H9 (cell line): ENCODE measurements around the gene TBC1D24. TPM values are rescaled to one million over a fixed set of nuclear protein-coding genes. Genes with fewer than 3 reads are reported as not detected.
A peak's percentile ranks its signal among the peaks of the same experiment; 100 is the strongest.

Experiments
- DNase-seq: peaks from one replicate; pipeline ENCODE4 v3.0.0-alpha.2; 2017
- H2AFZ ChIP-seq: one replicate; pipeline ENCODE4 v1.6.1; 2013; ENCODE audit warnings: mild to moderate bottlenecking, low read length, control low read depth, moderate library complexity
- H2AK5ac ChIP-seq: 2 replicates; pipeline ENCODE4 v1.6.1; 2013; ENCODE audit warnings: low read length, control low read depth, mixed read lengths; ENCODE audit not compliant: insufficient read length
- H2BK120ac ChIP-seq: one replicate; pipeline ENCODE4 v1.6.1; 2013; ENCODE audit warnings: low read depth, mild to moderate bottlenecking, low read length, control low read depth, inconsistent platforms; ENCODE audit not compliant: poor library complexity, severe bottlenecking
- H2BK12ac ChIP-seq: 2 replicates; pipeline ENCODE4 v1.6.1; 2013; ENCODE audit warnings: low read length, control low read depth, mixed read lengths, low read depth; ENCODE audit not compliant: insufficient read length
- H2BK15ac ChIP-seq: 2 replicates; pipeline ENCODE4 v1.6.1; 2013; ENCODE audit warnings: low read depth, low read length, control low read depth
- H2BK20ac ChIP-seq: one replicate; pipeline ENCODE4 v1.6.1; 2013; ENCODE audit warnings: low read depth, mild to moderate bottlenecking, low read length, control low read depth, inconsistent platforms; ENCODE audit not compliant: poor library complexity, severe bottlenecking
- H2BK5ac ChIP-seq: 2 replicates; pipeline ENCODE4 v1.6.1; 2013; ENCODE audit warnings: low read length, control low read depth, mixed read lengths; ENCODE audit not compliant: insufficient read length
- H3K14ac ChIP-seq: 2 replicates; pipeline ENCODE4 v1.6.1; 2013; ENCODE audit warnings: low read length, control low read depth; ENCODE audit not compliant: insufficient read depth
- H3K18ac ChIP-seq: 2 replicates; pipeline ENCODE4 v1.6.1; 2013; ENCODE audit warnings: low read depth, mild to moderate bottlenecking, mixed read lengths, low read length, control low read depth; ENCODE audit not compliant: insufficient read length
- H3K23ac ChIP-seq: 2 replicates; pipeline ENCODE4 v1.6.1; 2013; ENCODE audit warnings: low read length, control low read depth, mixed read lengths, low read depth; ENCODE audit not compliant: insufficient read length
- H3K23me2 ChIP-seq: 2 replicates; pipeline ENCODE4 v1.6.1; 2013; ENCODE audit warnings: low read depth, mild to moderate bottlenecking, mixed read lengths, low read length, control low read depth; ENCODE audit not compliant: insufficient read length, poor library complexity, severe bottlenecking
- H3K27ac ChIP-seq: 2 replicates; pipeline ENCODE4 v1.5.1; 2013; ENCODE audit warnings: low read length, control low read depth, mixed read lengths, low read depth; ENCODE audit not compliant: insufficient read length
- H3K27me3 ChIP-seq: 2 replicates; pipeline ENCODE4 v1.6.1; 2013; ENCODE audit warnings: low read length, control low read depth, inconsistent platforms; ENCODE audit not compliant: insufficient read depth
- H3K4ac ChIP-seq: 2 replicates; pipeline ENCODE4 v1.6.1; 2013; ENCODE audit warnings: low read depth, mild to moderate bottlenecking, control low read depth, inconsistent platforms, low read length, moderate library complexity
- H3K4me1 ChIP-seq: 2 replicates; pipeline ENCODE4 v1.6.1; 2013; ENCODE audit warnings: low read length, control low read depth, inconsistent platforms; ENCODE audit not compliant: insufficient read depth
- H3K4me2 ChIP-seq: 2 replicates; pipeline ENCODE4 v1.6.1; 2013; ENCODE audit warnings: low read length, control low read depth, mixed read lengths; ENCODE audit not compliant: insufficient read length, insufficient read depth
- H3K56ac ChIP-seq: 2 replicates; pipeline ENCODE4 v1.6.1; 2013; ENCODE audit warnings: low read depth, mild to moderate bottlenecking, mixed read lengths, low read length, control low read depth; ENCODE audit not compliant: insufficient read length
- H3K79me1 ChIP-seq: 2 replicates; pipeline ENCODE4 v1.6.1; 2013; ENCODE audit warnings: low read depth, mild to moderate bottlenecking, moderate library complexity, low read length, control low read depth, inconsistent platforms; ENCODE audit not compliant: insufficient read depth, poor library complexity, severe bottlenecking
- H3K79me2 ChIP-seq: 2 replicates; pipeline ENCODE4 v1.6.1; 2013; ENCODE audit warnings: low read length, control low read depth, inconsistent platforms; ENCODE audit not compliant: insufficient read depth
- H3K9ac ChIP-seq: 2 replicates; pipeline ENCODE4 v1.6.1; 2013; ENCODE audit warnings: low read length, control low read depth, mixed read lengths; ENCODE audit not compliant: insufficient read length; ENCODE audit errors: extremely low read depth
- H3K9me3 ChIP-seq: one replicate; pipeline ENCODE4 v1.6.1; 2013; ENCODE audit warnings: low read depth, low read length, inconsistent platforms; ENCODE audit not compliant: control insufficient read depth
- H3T11ph ChIP-seq: one replicate; pipeline ENCODE4 v1.6.1; 2013; ENCODE audit warnings: mild to moderate bottlenecking, low read length, control low read depth, inconsistent platforms
- H4K20me1 ChIP-seq: one replicate; pipeline ENCODE4 v1.6.1; 2013; ENCODE audit not compliant: control insufficient read depth, insufficient read length, insufficient read depth
- H4K5ac ChIP-seq: 2 replicates; pipeline ENCODE4 v1.6.1; 2013; ENCODE audit warnings: low read depth, mild to moderate bottlenecking, mixed read lengths, low read length, control low read depth; ENCODE audit not compliant: insufficient read length
- H4K8ac ChIP-seq: replicated peaks from 2 replicates; pipeline ENCODE4 v1.6.1; 2013; ENCODE audit warnings: low read length, control low read depth, mixed read lengths, low read depth; ENCODE audit not compliant: insufficient read length
- H4K91ac ChIP-seq: 2 replicates; pipeline ENCODE4 v1.6.1; 2013; ENCODE audit warnings: low read depth, mild to moderate bottlenecking, moderate library complexity, mixed read lengths, low read length, control low read depth; ENCODE audit not compliant: insufficient read length
- H3K27ac Mint-ChIP-seq, 3 experiments: 2 replicates in 2 of 3; 3 replicates in 1 of 3; pipeline ENCODE4 v1.8.0; 2020 to 2021; ENCODE audit warnings: mixed read lengths in 3 of 3, mild to moderate bottlenecking in 1 of 3, moderate library complexity in 1 of 3
- H3K27me3 Mint-ChIP-seq: 2 replicates; pipeline ENCODE4 v1.8.0; 2021; ENCODE audit warnings: low read depth, mild to moderate bottlenecking, moderate library complexity, mixed read lengths
- H3K36me3 Mint-ChIP-seq, 3 experiments: 2 replicates in 2 of 3; 3 replicates in 1 of 3; pipeline ENCODE4 v1.8.0; 2020 to 2021; ENCODE audit warnings: low read depth in 3 of 3, mixed read lengths in 3 of 3; ENCODE audit not compliant: insufficient read depth in 1 of 3
- H3K4me1 Mint-ChIP-seq, 2 experiments: 2 replicates each; pipeline ENCODE4 v1.8.0; 2020; ENCODE audit warnings: mixed read lengths in 2 of 2
- H3K4me3 Mint-ChIP-seq, 2 experiments: 2 replicates in 1 of 2; 3 replicates in 1 of 2; pipeline ENCODE4 v1.8.0; 2020 to 2021; ENCODE audit warnings: mild to moderate bottlenecking in 2 of 2, mixed read lengths in 2 of 2, moderate library complexity in 1 of 2
- H3K9me3 Mint-ChIP-seq, 2 experiments: 2 replicates in 1 of 2; 3 replicates in 1 of 2; pipeline ENCODE4 v1.8.0; 2020; ENCODE audit warnings: mild to moderate bottlenecking in 2 of 2, mixed read lengths in 2 of 2, moderate library complexity in 1 of 2
- CTCF ChIP-seq: fragments of 200-600 bp; sonication (generic); conservative IDR thresholded peaks from 3 replicates; pipeline ENCODE4 v1.8.0; 2021; ENCODE audit warnings: antibody characterized with exemption, mild to moderate bottlenecking
- WGBS: extraction: QIAGEN DNeasy Blood & Tissue Kit; methylation state at CpG from one replicate; pipeline ENCODE4 v1.1.7; 2013; ENCODE audit warnings: missing lambda C conversion rate, low lambda C conversion rate, mixed read lengths; ENCODE audit not compliant: insufficient read length; ENCODE audit errors: extremely low coverage; 5-methylcytosine and 5-hydroxymethylcytosine counted together
- total RNA-seq: library from RNA; stranded (reverse); gene quantifications from 2 replicates; pipeline ENCODE4 v1.2.1, GENCODE V29; 2021

Gene TBC1D24
- total RNA-seq, 1 experiment from 2014 or later: 19.0 TPM

GRCh38 chr16:2516391-2517240, 41.7 kb downstream of the TBC1D24 start:
- Histone ChIP-seq H3K27ac (no peak overlapping the region), H4K5ac (no peak overlapping the region), H2BK20ac (no peak overlapping the region), H3K27me3 (no peaks in the 10 kb centered on the region), H4K91ac (no peak overlapping the region), H2BK5ac (no peak overlapping the region), H2BK12ac (no peak overlapping the region), H3K9me3 (no peaks in the 10 kb centered on the region), H3K79me1 (peaks cover 7% of the 10 kb centered on the region), H2BK15ac (no peak overlapping the region), H3K4me2 (no peak overlapping the region), H4K20me1 (no peaks in the 10 kb centered on the region), H3K23me2 (peaks cover 20% of the 10 kb centered on the region), H3K9ac (no peak overlapping the region), H2AK5ac (no peak overlapping the region), H3K4ac (no peak overlapping the region), H4K8ac (no peak overlapping the region), H3K4me1 (peaks cover 3% of the 10 kb centered on the region; the same call in 1 of the 2 replicates), H3K18ac (no peak overlapping the region), H3K56ac (no peak overlapping the region), H3K23ac (no peak overlapping the region), H3K14ac (no peak overlapping the region), H3T11ph (no peak overlapping the region), H2AFZ (no peak overlapping the region), H2BK120ac (no peak overlapping the region), H3K79me2 (peaks cover 36% of the 10 kb centered on the region; the same call in 1 of the 2 replicates)
- Mint-ChIP-seq H3K27me3 (peaks cover 4% of the 10 kb centered on the region), H3K27ac (peak overlapping the region; percentile 13 to 64 (median 21); a peak in 6 of 7 replicates), H3K36me3 (peaks cover 5 to 22% (median 15%) of the 10 kb centered on the region in 3 experiments; a peak in 6 of 7 replicates), H3K9me3 (no peaks in the 10 kb centered on the region; a peak in 1 of 5 replicates), H3K4me1 (peaks cover 43 to 51% of the 10 kb centered on the region in 2 experiments), H3K4me3 (peak overlapping the region; percentile 90 to 91)
- no peak for DNase-seq
- no peak for TF ChIP-seq CTCF
- WGBS: no CpG with 5 or more reads among the region's 11 CpGs
